ENCODE data around the gene VGF. TPM values are rescaled to one million over a fixed set of nuclear protein-coding genes. Genes with fewer than 3 reads are reported as not detected.
"Not testable (repeated sequence)": the region's sequence is repeated elsewhere in the genome, so short reads cannot be mapped to it uniquely, and the experiment has no call there.

Gene VGF
- total RNA-seq (2014; rRNA removed; shearing (Covaris generic)): 6.5 and 10.3 TPM in 2 replicates

- peak; percentile 100 for DNase-seq (ENCODE audit: low read depth)
Measured at GRCh38 chr7:101165075-101165957, at the start of gene VGF. VGF (minus strand) TSS chr7:101165569; CDS start chr7:101164843, 726 bp downstream.

- DNase-seq (ENCODE audit: low read depth): no peak
Measured at GRCh38 chr7:101212014-101212413, 46.6 kb upstream of the VGF start.

- DNase-seq (ENCODE audit: low read depth): no peak
Measured at GRCh38 chr7:101211501-101211900, 46.1 kb upstream of the VGF start.

GRCh38 chr7:101210143-101210542, 44.8 kb upstream of the VGF start:
- DNase-seq (ENCODE audit: low read depth): no peak

GRCh38 chr7:101208794-101209193, 43.4 kb upstream of the VGF start:
- no peak for DNase-seq (ENCODE audit: low read depth)

GRCh38 chr7:101207459-101207858, 42.1 kb upstream of the VGF start:
- no peak for DNase-seq (ENCODE audit: low read depth)

- no peak for DNase-seq (ENCODE audit: low read depth)
Measured at GRCh38 chr7:101206665-101207042, 41.3 kb upstream of the VGF start.

GRCh38 chr7:101205901-101206664, 40.7 kb upstream of the VGF start:
- DNase-seq (ENCODE audit: low read depth): no peak

- not testable (repeated sequence) for DNase-seq (ENCODE audit: low read depth)
Measured at GRCh38 chr7:101203740-101204738, 38.7 kb upstream of the VGF start.

- DNase-seq (ENCODE audit: low read depth): no peak
Measured at GRCh38 chr7:101202603-101202918, 37.2 kb upstream of the VGF start.

GRCh38 chr7:101201695-101202602, 36.6 kb upstream of the VGF start:
- DNase-seq (ENCODE audit: low read depth): no peak

GRCh38 chr7:101200862-101201599, 35.7 kb upstream of the VGF start, which contains the start of gene MOGAT3:
MOGAT3 (minus strand) TSS chr7:101201036; CDS start chr7:101200854, 182 bp downstream.
- no peak for DNase-seq (ENCODE audit: low read depth)

GRCh38 chr7:101200504-101200861, 35.1 kb upstream of the VGF start:
- no peak for DNase-seq (ENCODE audit: low read depth)

GRCh38 chr7:101199522-101199921, 34.2 kb upstream of the VGF start:
- not testable (repeated sequence) for DNase-seq (ENCODE audit: low read depth)

GRCh38 chr7:101198476-101198875, 33.1 kb upstream of the VGF start:
- DNase-seq (ENCODE audit: low read depth): no peak

GRCh38 chr7:101197991-101198390, 32.6 kb upstream of the VGF start:
- DNase-seq (ENCODE audit: low read depth): no peak

- DNase-seq (ENCODE audit: low read depth): no peak
Measured at GRCh38 chr7:101195884-101196283, 30.5 kb upstream of the VGF start.

GRCh38 chr7:101189109-101189508, 23.7 kb upstream of the VGF start:
- DNase-seq (ENCODE audit: low read depth): no peak

- DNase-seq (ENCODE audit: low read depth): no peak
Measured at GRCh38 chr7:101186844-101187428, 21.6 kb upstream of the VGF start.

GRCh38 chr7:101186194-101186593, 20.8 kb upstream of the VGF start:
- DNase-seq (ENCODE audit: low read depth): no peak

Data from Daoy (cell line).